Smooth muscle cell (in vitro differentiated cells): ENCODE measurements around the gene INPP5A. TPM values are rescaled to one million over a fixed set of nuclear protein-coding genes. Genes with fewer than 3 reads are reported as not detected.

Experiments
- DNase-seq: peaks from one replicate; lab custom pipeline; 2025; ENCODE audit not compliant: unreplicated experiment; lab: John Stamatoyannopoulos, UW
- H2AFZ ChIP-seq: fragments of 200-600 bp; sonication (generic); 2 replicates; pipeline ENCODE4 v1.6.0; 2016; ENCODE audit warnings: antibody characterized with exemption, low read depth, mild to moderate bottlenecking
- H3F3A ChIP-seq: fragments of 200-600 bp; sonication (generic); 2 replicates; pipeline ENCODE4 v1.6.0; 2017; ENCODE audit warnings: antibody characterized with exemption, low read depth
- H3K27ac ChIP-seq: fragments of 200-600 bp; sonication (generic); 2 replicates; pipeline ENCODE4 v1.5.1; 2016; ENCODE audit warnings: low read depth, mild to moderate bottlenecking
- H3K27me3 ChIP-seq: fragments of 200-600 bp; sonication (generic); 2 replicates; pipeline ENCODE4 v1.6.1; 2016; ENCODE audit warnings: low read depth, mild to moderate bottlenecking
- H3K36me3 ChIP-seq: fragments of 200-600 bp; sonication (generic); 2 replicates; pipeline ENCODE4 v1.5.1; 2016; ENCODE audit warnings: low read depth
- H3K4me1 ChIP-seq: fragments of 200-600 bp; sonication (generic); 2 replicates; pipeline ENCODE4 v1.5.1; 2016; ENCODE audit warnings: low read depth
- H3K4me2 ChIP-seq: fragments of 200-600 bp; sonication (generic); 2 replicates; pipeline ENCODE4 v1.6.0; 2016; ENCODE audit warnings: mild to moderate bottlenecking
- H3K4me3 ChIP-seq: fragments of 200-600 bp; sonication (generic); 2 replicates; pipeline ENCODE4 v1.5.1; 2016; ENCODE audit warnings: mild to moderate bottlenecking
- H3K79me2 ChIP-seq: fragments of 200-600 bp; sonication (generic); 2 replicates; pipeline ENCODE4 v1.6.0; 2016; ENCODE audit warnings: low read depth, mild to moderate bottlenecking
- H3K9ac ChIP-seq: fragments of 200-600 bp; sonication (generic); 2 replicates; pipeline ENCODE4 v1.6.0; 2016; ENCODE audit warnings: low read depth
- H3K9me3 ChIP-seq: fragments of 200-600 bp; sonication (generic); replicated peaks from 2 replicates; pipeline ENCODE4 v1.5.1; 2016; ENCODE audit warnings: low read depth
- H4K20me1 ChIP-seq: fragments of 200-600 bp; sonication (generic); 2 replicates; pipeline ENCODE4 v1.6.0; 2016; ENCODE audit warnings: low read depth
- WGBS: methylation state at CpG from one replicate; pipeline ENCODE4 v1.1.7; 2016; ENCODE audit warnings: low lambda C conversion rate; 5-methylcytosine and 5-hydroxymethylcytosine counted together
- polyA plus RNA-seq: library from polyadenylated mRNA; unstranded; fragments of >200 nt; fragmentation: Nextera tagmentation; extraction: Ambion mirVana; gene quantifications from 2 replicates; pipeline ENCODE4 v1.2.1, GENCODE V29; 2016
- total RNA-seq: library from RNA; depleted of rRNA; stranded (reverse); fragments of >200 nt; gene quantifications from 2 replicates; pipeline ENCODE4 v1.2.3, GENCODE V29; 2014
- TF ChIP-seq, protein P1 (sequence below): fragments of 200-600 bp; sonication (generic); IDR thresholded peaks from 2 replicates; pipeline ENCODE4 v1.5.1; 2017; ENCODE audit warnings: borderline replicate concordance, mild to moderate bottlenecking, antibody characterized with exemption; ENCODE audit not compliant: insufficient read depth, poor library complexity, severe bottlenecking

Gene INPP5A
- total and polyA plus RNA-seq, 2 experiments from 2014 or later = 48.0 to 55.9 TPM

DNA sequence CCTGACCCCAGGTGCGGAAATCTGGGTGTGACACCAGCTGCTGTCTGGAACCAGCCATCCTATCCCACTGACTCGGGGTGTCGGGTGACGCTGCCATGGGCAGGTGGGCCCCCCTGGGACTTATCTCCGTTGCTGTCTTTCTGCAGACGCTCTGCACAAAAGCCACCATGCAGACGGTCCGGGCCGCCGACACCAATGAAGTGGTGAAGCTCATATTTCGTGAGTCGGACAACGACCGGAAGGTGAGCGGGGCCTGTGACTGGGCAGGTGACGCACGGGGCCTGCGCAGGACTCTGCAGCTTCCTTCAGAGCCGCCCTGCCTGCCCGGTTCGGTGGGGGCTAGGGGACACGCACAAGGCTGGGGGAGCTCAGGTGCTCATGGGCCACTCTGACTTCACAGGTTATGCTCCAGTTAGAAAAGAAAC lies 211.8 kb downstream of the INPP5A start:
- no peaks in the 10 kb centered on the region for H3F3A ChIP-seq
- H2AFZ ChIP-seq = no peak overlapping the region

DNA sequence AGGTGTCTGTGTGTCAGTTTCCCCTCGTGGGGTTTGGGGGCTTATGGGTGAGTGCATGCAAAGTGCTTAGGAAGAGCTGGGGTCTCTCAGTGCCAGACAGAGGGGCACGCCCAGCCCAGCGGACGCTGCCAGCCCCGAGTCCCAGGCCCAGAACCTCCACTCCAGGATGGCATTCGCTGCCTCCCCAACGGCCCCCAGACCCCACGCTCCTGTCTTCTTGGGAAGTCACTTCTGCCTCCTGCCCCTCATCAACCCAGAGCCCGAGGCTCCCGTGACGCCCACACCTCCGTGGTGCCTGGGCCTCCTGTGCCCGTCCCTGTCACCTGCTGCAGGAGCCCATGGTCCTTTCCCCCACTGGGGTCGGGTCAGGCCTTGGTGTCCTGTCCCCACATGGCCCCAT lies 213.3 kb downstream of the INPP5A start:
- Histone ChIP-seq H3K9ac (no peak overlapping the region), H3K79me2 (no peaks in the 10 kb centered on the region), H3K4me2 (no peak overlapping the region), H2AFZ (no peak overlapping the region), H3K36me3 (no peaks in the 10 kb centered on the region), H3K27me3 (no peaks in the 10 kb centered on the region), H3F3A (no peaks in the 10 kb centered on the region), H3K4me3 (no peak overlapping the region), H3K9me3 (no peaks in the 10 kb centered on the region), H3K4me1 (peaks cover 18% of the 10 kb centered on the region), H3K27ac (no peak overlapping the region), H4K20me1 (peaks cover 31% of the 10 kb centered on the region)
- 95% methylated on average over 14 of the region's 14 CpGs for WGBS
- TF ChIP-seq, protein P1, sequence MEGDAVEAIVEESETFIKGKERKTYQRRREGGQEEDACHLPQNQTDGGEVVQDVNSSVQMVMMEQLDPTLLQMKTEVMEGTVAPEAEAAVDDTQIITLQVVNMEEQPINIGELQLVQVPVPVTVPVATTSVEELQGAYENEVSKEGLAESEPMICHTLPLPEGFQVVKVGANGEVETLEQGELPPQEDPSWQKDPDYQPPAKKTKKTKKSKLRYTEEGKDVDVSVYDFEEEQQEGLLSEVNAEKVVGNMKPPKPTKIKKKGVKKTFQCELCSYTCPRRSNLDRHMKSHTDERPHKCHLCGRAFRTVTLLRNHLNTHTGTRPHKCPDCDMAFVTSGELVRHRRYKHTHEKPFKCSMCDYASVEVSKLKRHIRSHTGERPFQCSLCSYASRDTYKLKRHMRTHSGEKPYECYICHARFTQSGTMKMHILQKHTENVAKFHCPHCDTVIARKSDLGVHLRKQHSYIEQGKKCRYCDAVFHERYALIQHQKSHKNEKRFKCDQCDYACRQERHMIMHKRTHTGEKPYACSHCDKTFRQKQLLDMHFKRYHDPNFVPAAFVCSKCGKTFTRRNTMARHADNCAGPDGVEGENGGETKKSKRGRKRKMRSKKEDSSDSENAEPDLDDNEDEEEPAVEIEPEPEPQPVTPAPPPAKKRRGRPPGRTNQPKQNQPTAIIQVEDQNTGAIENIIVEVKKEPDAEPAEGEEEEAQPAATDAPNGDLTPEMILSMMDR = no peak
- DNase-seq = no peak

More for the DNA sequence above, 211.8 kb downstream of the INPP5A start:
- H3K4me1 ChIP-seq = peaks cover 19% of the 10 kb centered on the region
- no peak overlapping the region for H3K27ac ChIP-seq
- 96% methylated on average over 14 of the region's 22 CpGs for WGBS
- H3K27me3 ChIP-seq = no peaks in the 10 kb centered on the region
- H3K4me2 ChIP-seq = no peak overlapping the region
- no peaks in the 10 kb centered on the region for H3K36me3 ChIP-seq
- H3K9ac ChIP-seq = no peak overlapping the region
- H3K79me2 ChIP-seq = no peaks in the 10 kb centered on the region
- DNase-seq = no peak
- H3K9me3 ChIP-seq = no peaks in the 10 kb centered on the region
- peaks cover 47% of the 10 kb centered on the region for H4K20me1 ChIP-seq
- TF ChIP-seq, protein P1 = no peak
- H3K4me3 ChIP-seq = no peak overlapping the region

DNA sequence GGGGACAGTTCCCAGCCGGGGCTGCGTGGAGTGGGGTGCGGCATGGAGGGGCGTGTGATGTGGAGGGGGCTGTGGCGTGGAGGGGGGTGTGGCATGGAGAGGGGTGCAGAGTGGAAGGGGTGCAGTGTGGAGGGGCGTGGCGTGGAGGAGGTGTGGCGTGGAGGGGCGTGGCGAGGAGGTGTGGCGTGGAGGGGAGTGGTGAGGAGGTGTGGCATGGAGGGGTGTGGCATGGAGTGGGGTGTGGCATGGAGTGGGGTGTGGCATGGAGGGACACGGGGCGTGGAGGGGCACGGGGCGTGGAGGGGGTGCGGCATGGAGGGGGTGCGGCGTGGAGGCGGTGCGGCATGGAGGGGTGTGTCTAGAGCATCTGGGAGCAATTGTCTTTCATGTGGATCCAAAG lies 214.8 kb downstream of the INPP5A start:
- peaks cover 17% of the 10 kb centered on the region for H4K20me1 ChIP-seq
- H3F3A ChIP-seq = no peaks in the 10 kb centered on the region
- no peaks in the 10 kb centered on the region for H3K27me3 ChIP-seq
- no peaks in the 10 kb centered on the region for H3K9me3 ChIP-seq
- peaks cover 4% of the 10 kb centered on the region for H3K4me1 ChIP-seq
- no peaks in the 10 kb centered on the region for H3K79me2 ChIP-seq
- H3K9ac ChIP-seq = no peak overlapping the region
- no peak overlapping the region for H2AFZ ChIP-seq
- no peak overlapping the region for H3K27ac ChIP-seq
- DNase-seq = no peak
- H3K36me3 ChIP-seq = no peaks in the 10 kb centered on the region
- H3K4me2 ChIP-seq = no peak overlapping the region
- WGBS = 100% methylated on average over 3 of the region's 20 CpGs
- TF ChIP-seq, protein P1 = no peak
- no peak overlapping the region for H3K4me3 ChIP-seq

DNA sequence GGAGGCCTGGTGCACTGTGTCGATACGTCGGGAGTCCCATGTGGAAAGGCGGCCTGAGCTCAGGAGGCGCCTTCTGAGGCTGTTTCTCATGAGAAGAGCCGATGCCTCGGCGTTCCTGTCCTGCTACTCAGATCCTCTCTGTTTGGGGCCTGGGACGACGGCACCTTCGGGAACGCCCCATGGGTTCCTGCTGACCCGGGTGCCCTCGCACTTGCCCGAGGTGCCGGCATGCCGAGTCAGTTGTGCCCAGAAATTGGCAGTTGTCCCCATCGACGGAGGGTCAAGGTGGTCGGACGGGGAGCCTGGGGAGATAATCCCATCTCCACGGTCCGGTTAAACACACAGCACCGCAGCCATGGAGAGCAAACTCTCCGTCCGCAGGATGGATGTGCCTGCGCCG lies 215.4 kb downstream of the INPP5A start:
- no peak overlapping the region for H3K9ac ChIP-seq
- 98% methylated on average over 28 of the region's 28 CpGs for WGBS

More for the DNA sequence above, 215.4 kb downstream of the INPP5A start:
- Histone ChIP-seq H3K9me3 (no peaks in the 10 kb centered on the region), H3K4me3 (no peak overlapping the region), H3K4me2 (no peak overlapping the region), H3K4me1 (no peaks in the 10 kb centered on the region), H2AFZ (no peak overlapping the region), H3K27me3 (no peaks in the 10 kb centered on the region), H3F3A (no peaks in the 10 kb centered on the region), H4K20me1 (peaks cover 11% of the 10 kb centered on the region), H3K36me3 (no peaks in the 10 kb centered on the region), H3K79me2 (no peaks in the 10 kb centered on the region), H3K27ac (no peak overlapping the region)
- TF ChIP-seq, protein P1 = no peak
- no peak for DNase-seq
